Activated CD8-positive, alpha-beta memory T cell treated with anti-CD3 and anti-CD28 coated beads, Interleukin-2, amount 50 U/mL, for 48 hours (primary cell): ENCODE data around the gene DRC7.
"Not testable (repeated sequence)": the region's sequence is repeated elsewhere in the genome, so short reads cannot be mapped to it uniquely, and the experiment has no call there.

Source experiments
- DNase-seq: peaks from one replicate; pipeline ENCODE4 v3.0.0-alpha.2; 2020

The DRC7 gene

GRCh38 chr16:57766714-57767348 is 72.2 kb downstream of the DRC7 start:
- DNase-seq = no peak

DNA sequence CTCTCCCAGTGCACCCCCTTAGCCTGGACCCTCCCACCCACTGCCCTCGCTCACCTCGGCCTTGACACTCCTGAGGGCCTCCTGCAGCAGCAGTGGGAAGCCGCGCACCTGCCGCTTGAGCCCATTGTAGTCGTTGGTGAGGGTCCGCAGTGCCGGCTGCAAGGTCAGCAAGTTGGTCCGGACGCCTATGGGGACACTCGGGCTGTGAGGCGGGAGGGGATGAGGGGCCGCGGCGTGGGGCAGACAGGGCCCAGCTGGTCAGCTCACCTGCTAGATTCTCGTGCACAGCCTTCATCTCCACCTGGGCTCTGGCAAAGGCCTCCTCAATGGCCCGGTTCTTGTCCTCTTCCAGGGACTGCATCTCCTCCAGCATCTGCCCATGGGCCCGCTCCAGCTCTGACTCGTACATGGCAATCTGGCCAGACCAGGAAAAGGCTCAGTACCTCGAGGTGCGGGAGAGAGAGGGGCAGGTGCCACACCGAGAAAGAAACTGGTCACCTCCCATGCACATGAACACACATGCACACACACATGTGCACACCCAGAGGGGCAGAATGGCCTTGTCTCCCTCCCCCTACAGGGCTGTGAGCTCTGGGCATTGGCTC is 75.0 kb downstream of the DRC7 start:
- DNase-seq = no peak

DNA sequence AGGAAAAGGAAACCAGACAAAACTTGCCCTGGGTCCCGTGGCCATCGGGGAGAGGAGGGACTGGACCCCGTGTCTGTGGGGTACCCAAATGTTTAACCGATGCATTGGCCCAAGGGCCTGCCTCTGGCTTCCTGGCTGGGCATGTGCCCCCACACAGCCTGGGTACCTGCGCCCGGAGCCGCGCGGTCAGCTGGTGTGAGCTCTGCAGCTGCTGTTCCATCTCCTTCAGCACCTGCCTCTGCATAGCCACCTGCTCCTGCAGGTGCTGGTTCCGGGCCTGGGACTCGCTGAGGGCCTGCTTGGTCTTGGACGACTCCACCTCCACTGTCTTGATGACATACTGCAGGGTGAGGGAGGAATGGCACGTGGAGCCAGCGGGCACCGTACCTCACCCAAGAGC is 75.8 kb downstream of the DRC7 start:
- no peak for DNase-seq

- DNase-seq = no peak
Measured at GRCh38 chr16:57771141-57771785, 76.7 kb downstream of the DRC7 start.

DNA sequence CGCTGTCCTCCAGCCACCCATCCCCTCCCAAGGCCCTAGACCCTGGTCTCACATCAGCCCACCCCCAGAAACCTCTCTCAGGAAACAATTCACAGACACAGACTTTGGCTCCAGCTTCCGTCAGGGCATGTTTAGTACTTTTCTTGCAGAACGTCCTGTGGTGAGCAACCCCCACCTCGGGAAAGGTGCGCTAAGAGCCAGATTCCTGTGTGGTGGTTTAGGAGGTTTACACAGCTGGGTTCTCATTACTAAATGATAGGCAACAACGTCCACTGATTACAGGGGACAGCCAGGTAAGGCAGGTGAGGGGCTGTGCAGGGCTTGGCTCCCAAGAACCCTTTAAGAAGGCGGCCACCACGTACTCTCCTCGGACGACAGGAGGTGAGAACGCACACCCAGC is 78.4 kb downstream of the DRC7 start:
- no peak for DNase-seq

GRCh38 chr16:57773655-57774295 is 79.2 kb downstream of the DRC7 start:
- DNase-seq = no peak

- no peak for DNase-seq
Measured at GRCh38 chr16:57774705-57775285, 80.2 kb downstream of the DRC7 start.

DNA sequence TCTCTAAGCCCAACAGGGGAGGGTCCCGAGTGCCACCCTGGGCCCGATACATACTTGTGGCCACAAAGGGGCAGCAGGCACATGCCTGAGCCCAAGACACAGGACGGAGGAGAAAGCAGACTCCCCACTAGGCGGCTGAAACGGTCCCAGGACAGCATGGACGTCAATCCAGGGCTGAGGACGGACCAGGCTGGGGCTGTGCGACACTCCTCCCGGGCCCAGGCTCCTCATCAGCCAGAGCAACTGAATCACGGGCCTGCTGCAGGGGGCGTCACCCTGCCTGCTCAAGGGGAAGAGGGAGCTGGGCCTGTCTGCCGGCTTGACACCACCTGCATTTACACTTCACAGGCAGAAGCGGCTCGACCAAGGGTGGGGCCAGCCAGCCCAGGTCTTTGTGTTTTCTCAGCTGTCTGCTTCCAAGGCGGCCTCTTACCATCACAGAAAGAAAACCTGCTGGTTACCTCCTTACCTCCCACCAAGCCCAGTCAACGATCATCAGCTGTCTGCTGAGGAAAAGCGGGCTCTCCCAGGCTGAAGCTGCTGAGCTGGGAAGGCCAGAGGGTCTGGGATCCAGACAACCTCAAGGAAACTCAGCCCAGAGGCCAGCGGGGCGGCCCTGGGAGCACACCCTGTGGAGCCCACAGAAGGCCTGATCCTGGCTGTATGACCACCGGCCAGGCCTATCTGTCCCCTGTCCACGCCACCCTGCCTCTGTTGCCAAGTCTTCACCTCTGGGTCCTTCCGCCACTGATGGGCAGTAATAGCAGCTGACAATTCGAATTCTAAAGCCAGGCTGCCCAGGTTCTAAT is 81.3 kb downstream of the DRC7 start:
- no peak for DNase-seq

- no peak for DNase-seq
Measured at GRCh38 chr16:57778658-57779057, 84.1 kb downstream of the DRC7 start.

DNA sequence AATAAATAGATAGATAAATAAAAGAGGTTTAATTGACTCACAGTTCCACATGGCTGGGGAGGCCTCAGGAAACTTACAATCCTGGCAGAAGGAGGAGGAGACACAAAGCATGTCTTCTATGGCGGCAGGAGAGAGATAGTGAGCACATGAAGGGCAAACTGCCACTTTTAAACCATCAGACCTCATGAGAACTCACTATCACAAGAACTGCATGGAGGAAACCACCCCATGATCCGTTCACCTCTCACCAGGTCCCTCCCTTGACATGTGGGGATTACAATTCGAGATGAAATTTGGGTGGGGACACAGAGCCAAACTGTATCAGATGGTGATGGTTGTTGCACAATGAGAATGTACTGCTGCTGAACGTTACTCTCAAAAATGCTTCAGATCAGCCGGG is 85.2 kb downstream of the DRC7 start:
- not testable (repeated sequence) for DNase-seq

DNA sequence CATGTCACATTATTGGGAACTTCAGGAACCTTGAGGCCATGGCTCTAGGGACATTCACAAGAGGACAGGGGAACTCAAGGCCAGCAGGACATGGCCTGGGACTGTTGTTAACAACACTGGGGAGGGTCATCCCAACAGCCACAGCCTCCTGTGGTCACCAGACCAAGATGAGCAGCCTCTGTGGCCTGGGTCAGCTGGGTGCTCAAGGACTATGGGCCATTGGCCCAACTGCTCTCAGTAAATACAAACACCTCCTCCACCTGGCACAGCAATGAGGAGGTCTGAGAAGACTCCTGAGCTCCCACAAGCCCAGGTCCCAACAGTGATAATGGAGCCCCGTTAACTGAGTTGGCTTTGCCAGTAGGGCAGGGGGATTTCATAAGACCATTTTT is 86.7 kb downstream of the DRC7 start:
- DNase-seq = no peak
